ENCODE results near the gene SRA1.

GRCh38 chr5:140544986-140545385 lies 12.3 kb downstream of the SRA1 start:
- TF ChIP-seq, protein P1, sequence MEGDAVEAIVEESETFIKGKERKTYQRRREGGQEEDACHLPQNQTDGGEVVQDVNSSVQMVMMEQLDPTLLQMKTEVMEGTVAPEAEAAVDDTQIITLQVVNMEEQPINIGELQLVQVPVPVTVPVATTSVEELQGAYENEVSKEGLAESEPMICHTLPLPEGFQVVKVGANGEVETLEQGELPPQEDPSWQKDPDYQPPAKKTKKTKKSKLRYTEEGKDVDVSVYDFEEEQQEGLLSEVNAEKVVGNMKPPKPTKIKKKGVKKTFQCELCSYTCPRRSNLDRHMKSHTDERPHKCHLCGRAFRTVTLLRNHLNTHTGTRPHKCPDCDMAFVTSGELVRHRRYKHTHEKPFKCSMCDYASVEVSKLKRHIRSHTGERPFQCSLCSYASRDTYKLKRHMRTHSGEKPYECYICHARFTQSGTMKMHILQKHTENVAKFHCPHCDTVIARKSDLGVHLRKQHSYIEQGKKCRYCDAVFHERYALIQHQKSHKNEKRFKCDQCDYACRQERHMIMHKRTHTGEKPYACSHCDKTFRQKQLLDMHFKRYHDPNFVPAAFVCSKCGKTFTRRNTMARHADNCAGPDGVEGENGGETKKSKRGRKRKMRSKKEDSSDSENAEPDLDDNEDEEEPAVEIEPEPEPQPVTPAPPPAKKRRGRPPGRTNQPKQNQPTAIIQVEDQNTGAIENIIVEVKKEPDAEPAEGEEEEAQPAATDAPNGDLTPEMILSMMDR (IDR thresholded peaks at IDR 0.05), result no peak
- no peak for TF ChIP-seq POLR2AphosphoS5 (IDR thresholded peaks at IDR 0.05)
